ENCODE measurements around the gene STK4. TPM values are rescaled to one million over a fixed set of nuclear protein-coding genes. Genes with fewer than 3 reads are reported as not detected.
"Not testable (repeated sequence)": the region's sequence is repeated elsewhere in the genome, so short reads cannot be mapped to it uniquely, and the experiment has no call there.

The STK4 gene
- total RNA-seq, 2 donors from 2014 or later: 149 to 205 TPM

DNA sequence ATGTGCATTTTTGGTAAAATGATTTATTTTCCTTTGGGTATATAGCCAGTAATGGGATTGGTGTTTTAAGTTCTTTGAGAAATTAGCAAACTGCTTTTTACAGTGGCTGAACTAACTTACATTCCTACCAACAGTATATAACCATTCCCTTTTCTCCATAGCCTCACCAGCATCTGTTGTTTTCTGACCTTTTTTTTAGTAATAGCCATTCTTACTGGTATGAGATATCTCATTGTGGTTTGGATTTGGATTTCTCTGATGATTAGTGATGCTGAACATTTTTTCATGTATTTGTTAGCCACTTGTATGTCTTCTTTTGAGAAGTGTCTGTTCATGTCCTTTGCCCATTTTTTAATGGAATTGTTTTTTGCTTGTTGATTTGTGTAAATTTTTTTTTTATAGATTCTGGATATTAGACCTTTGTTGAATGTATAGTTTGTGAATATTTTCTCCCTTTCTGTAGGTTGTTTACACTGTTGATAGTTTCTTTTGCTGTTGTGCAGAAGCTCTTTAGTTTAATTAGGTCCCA lies 42.3 kb downstream of the STK4 start:
- ATAC-seq: no peak
- DNase-seq (ENCODE audit: low spot score in 2 of 2): no peak
- H3K27ac Mint-ChIP-seq: peak overlapping the region in 1 of 2 donors; percentile 47
- H3K9me3 Mint-ChIP-seq: no peaks in the 10 kb centered on the region
- peaks cover 11 to 35% of the 10 kb centered on the region in 2 donors for H3K36me3 Mint-ChIP-seq

DNA sequence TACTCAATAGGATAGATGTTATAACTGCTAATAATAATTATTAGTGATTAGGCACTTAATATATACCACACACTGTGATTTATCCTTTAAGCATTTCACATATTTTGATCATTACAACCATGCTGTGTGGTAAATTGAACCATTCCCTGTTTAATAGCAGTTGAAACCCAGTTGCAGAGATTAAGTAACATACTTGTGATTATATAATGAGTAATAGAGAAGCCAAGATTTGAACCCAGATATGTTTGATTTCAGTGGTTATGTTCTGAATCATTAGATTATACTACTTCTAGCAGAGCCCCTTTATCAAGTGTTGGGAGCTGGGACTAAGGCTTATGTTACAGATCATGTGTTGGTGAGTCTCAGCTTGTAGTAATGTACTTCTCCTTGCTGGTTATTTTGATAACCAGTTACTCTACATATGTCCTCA lies 44.1 kb downstream of the STK4 start:
- Mint-ChIP-seq H3K36me3 (peaks cover 11 to 25% of the 10 kb centered on the region in 2 donors), H3K27ac (no peak overlapping the region), H3K9me3 (no peaks in the 10 kb centered on the region)
- DNase-seq (ENCODE audit: low spot score in 2 of 2) (no peak), ATAC-seq (peak; percentile 18 to 44)

DNA sequence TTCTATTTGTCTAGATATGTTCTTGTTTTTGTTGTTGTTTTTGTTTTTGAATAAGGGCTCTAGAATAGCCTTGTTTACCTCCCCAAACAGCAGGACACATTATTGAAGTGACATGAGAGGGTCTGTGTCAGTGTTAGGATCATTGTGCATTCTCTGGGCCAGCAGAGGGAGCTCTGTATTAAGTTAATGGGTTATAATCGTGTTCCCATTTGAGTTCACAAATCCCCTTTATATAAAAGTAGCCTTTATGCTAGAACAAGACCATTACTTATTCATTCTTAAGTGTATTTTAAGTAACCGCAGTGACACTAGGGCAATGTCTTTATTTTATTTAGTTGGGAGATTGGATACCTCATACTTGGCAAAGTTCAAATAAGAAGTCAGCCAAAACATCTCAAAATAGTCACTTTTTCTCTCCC lies 44.8 kb downstream of the STK4 start:
- Mint-ChIP-seq H3K9me3 (no peaks in the 10 kb centered on the region), H3K36me3 (peaks cover 16 to 28% of the 10 kb centered on the region in 2 donors), H3K27ac (no peak overlapping the region)
- peak in 1 of 2 donors; percentile 50 for DNase-seq (ENCODE audit: low spot score in 2 of 2)
- peak; percentile 54 to 69 for ATAC-seq

DNA sequence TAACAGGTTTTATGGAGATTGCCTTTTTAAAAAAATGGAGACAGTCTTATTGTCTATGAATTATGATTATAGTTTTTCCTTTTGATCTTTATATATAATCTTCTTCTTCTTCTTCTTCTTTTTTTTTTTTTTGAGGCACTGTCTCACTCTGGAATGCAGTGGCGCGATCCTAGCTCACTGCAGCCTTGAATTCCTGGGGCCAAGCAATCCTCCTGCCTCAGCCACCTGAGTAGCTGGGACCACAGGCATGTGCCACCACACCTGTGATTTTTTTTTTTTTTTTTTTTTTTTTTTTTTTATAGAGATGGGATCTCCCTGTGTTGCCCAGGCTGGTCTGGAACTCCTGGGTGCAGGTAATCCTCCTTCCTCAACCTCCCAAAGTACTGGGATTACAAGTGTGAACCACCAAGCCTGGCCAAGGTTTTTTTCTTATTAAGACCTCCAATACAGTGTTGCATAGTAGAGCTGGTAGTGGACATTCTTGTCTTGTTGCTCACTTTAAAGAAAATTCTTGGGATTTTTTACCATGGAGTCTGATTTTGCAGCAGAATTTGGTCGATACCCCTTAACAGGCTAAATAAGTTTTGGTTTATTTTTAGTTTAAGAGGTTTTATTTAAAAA lies 46.5 kb downstream of the STK4 start:
- no peak overlapping the region for H3K27ac Mint-ChIP-seq
- peaks cover 5 to 21% of the 10 kb centered on the region in 2 donors for H3K36me3 Mint-ChIP-seq
- H3K9me3 Mint-ChIP-seq: no peaks in the 10 kb centered on the region
- DNase-seq (ENCODE audit: low spot score in 2 of 2): no peak
- no peak for ATAC-seq

DNA sequence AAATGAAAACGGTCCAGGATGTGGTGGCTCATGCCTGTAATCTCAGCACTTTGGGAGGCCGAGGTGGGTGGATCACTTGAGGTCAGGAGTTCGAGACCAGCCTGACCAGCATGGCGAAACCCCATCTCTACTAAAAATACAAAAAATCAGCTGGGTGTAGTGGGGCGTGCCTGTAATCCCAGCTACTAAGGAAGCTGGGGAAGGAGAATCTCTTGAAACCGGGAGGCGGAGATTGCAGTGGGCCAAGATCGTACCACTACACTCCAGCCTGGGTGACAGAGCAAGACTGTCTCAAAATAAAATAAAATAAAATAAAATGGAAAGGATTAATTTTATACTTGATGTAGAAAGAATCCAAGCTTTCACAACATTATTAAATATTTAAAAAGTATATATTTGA lies 47.8 kb downstream of the STK4 start:
- not testable (repeated sequence) for DNase-seq (ENCODE audit: low spot score in 2 of 2); ATAC-seq; H3K27ac Mint-ChIP-seq; H3K9me3 Mint-ChIP-seq
- peaks cover 5 to 25% of the 10 kb centered on the region in 2 donors for H3K36me3 Mint-ChIP-seq

DNA sequence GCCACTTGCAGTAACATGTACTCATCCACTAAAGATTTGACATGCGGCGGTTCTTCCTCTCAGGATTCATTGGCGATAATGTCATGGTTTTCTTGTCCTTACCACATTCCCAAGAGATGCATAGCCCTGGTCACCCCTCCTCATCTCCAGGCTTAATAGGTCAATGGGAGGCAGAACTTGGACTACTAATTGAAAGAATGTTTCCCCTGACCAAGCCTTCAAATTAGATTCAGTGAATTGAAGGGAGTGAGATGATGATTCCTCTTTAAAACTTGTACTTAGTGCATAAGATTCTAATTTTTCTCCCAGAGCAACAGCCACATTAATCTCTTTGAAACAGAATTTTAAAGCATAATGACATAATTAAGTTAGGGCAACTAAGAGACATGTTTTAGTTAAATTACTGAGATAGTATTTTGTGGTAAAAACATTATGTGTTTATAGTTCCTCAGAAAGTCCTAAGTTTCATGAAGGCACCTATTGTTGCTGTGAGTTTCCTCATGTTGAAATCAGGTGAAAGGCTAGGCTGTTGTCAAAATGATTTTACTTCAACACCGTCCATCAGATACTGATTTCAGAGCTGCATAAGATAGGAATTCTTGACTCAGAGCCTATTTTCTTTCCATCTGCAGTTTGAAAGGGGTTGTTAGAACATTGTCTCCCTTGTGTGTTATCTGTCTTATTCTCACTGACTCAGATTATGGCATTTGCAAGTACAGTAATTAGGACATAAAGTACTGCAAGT lies 48.5 kb downstream of the STK4 start:
- H3K36me3 Mint-ChIP-seq: peaks cover 5 to 25% of the 10 kb centered on the region in 2 donors
- ATAC-seq (peak; percentile 32 to 33), DNase-seq (ENCODE audit: low spot score in 2 of 2) (no peak)
- peak overlapping the region; percentile 27 to 75 for H3K27ac Mint-ChIP-seq
- no peaks in the 10 kb centered on the region for H3K9me3 Mint-ChIP-seq

DNA sequence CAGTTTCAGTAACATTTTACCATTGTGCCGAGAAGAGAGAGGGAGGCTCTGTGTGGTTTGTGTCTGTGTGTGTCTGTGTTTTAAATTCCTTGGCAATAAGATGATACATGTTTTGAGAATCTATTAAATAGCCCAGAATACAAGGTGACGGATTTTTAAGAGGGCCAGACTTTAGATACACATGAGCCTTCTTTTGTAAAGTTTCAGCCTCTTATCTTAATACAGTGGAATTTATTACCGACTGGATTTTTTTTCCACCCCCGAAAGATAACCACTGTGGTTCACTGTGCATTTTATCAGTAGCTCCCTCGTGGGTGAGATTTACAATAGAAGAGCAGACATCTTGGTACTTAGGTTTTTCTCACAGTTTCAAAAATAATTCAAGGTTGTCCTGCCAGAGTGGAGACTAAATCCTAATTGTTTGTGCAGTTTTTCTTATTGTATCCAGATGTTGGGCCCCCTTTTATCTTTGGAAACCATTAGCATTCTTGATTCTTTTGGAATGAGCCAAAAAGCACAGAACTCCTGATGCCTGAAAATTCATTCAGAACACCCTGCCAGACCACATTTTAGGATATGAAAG lies 49.9 kb downstream of the STK4 start:
- Mint-ChIP-seq H3K27ac (peak overlapping the region; percentile 27 to 52), H3K9me3 (no peaks in the 10 kb centered on the region), H3K36me3 (peaks cover 10 to 30% of the 10 kb centered on the region in 2 donors)
- no peak for ATAC-seq
- DNase-seq (ENCODE audit: low spot score in 2 of 2): no peak

DNA sequence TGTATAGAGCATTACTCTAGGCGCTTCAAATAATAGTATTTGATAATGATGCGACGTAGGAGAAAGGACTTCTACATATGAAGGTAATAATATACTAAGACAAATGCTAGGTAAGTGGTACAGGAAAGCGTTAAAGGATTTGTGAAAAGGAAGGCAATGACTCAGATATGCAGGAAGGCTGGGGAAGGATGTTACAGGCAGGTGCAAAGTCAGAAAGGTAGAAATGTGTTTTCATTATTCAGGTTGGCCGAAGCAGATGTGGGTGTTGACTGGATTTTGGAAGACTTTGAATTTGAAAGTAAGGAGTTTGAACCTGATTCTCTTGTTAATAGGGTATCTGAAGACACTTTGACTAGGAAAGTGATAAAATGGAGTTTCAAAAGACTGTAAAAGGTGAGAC lies 51.0 kb downstream of the STK4 start:
- DNase-seq (ENCODE audit: low spot score in 2 of 2) (no peak), ATAC-seq (no peak)
- H3K36me3 Mint-ChIP-seq: peaks cover 10 to 36% of the 10 kb centered on the region in 2 donors
- no peaks in the 10 kb centered on the region for H3K9me3 Mint-ChIP-seq
- H3K27ac Mint-ChIP-seq: peak overlapping the region; percentile 30 to 38

DNA sequence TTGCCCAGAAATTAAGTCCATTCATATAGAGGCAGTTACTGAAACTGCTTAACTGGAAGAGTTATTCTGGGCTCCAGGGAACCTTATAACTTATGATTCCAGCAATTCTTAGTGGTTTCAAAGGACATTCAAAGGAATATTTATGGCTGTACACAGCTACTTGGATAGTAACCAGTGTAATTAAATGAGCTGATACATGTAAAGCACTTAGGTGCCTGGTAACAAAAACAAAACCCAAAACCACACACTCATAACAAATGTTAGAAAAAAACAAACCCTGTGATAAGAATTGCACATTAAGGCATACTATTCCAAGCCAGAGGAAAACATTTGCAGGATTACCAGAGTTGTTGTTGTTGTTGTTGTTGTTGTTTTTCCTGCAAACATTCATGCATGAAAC lies 51.5 kb downstream of the STK4 start:
- Mint-ChIP-seq H3K27ac (no peak overlapping the region), H3K36me3 (peaks cover 10 to 36% of the 10 kb centered on the region in 2 donors), H3K9me3 (no peaks in the 10 kb centered on the region)
- ATAC-seq (no peak), DNase-seq (ENCODE audit: low spot score in 2 of 2) (no peak)

DNA sequence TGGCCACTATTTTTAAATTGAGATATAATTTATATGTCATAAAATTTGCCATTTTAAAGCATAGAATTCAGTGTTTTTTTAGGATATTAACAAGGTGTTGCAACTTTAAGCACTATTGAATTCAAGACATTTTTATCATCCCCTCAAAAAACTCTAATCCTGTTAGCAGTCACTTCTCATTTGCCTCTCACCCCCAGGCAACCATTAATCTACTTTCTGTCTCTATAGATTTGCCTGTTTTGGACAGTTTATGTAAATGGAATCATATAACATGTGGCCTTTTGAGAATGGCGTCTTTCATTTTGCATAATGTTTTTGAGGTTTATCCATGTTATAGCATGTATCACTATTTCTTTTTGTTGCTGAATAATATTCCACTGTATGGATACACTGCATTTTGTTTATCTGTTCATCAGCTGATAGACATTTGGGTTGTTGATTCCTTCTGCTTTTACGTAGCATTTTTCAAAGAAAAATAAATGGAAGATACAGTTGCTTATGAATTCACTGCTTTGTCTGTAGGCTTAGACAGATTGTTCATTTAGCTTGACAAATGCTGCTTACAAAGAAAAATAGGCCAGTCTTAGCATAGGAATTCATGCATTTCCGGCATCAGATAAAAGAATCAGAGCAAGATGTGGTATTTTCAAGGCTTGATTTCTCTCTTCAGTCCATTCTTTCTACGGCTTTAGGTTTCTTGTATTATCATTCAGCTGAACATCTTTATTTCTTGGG lies 52.9 kb downstream of the STK4 start:
- no peak overlapping the region for H3K27ac Mint-ChIP-seq
- peaks cover 10 to 36% of the 10 kb centered on the region in 2 donors for H3K36me3 Mint-ChIP-seq
- DNase-seq (ENCODE audit: low spot score in 2 of 2): no peak
- H3K9me3 Mint-ChIP-seq: no peaks in the 10 kb centered on the region
- no peak for ATAC-seq

DNA sequence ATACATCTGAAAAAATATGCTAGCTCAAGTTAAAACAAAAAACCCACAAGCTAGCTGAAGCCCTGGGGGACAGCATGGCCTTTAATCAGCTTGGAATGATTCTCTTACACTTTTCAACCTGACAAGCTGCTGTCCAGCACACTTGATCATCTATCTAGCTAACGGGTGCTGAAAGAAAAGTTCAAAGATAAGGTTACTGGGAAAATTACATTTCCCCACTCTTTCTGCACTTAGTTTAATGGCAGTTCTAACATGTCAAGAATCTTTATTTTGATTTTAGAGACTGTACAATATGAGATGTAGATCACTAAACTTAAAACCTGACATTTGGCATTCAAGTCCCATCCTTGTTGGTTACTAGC lies 53.4 kb downstream of the STK4 start:
- Mint-ChIP-seq H3K36me3 (peaks cover 10 to 37% of the 10 kb centered on the region in 2 donors), H3K27ac (no peak overlapping the region), H3K9me3 (no peaks in the 10 kb centered on the region)
- no peak for ATAC-seq
- no peak for DNase-seq (ENCODE audit: low spot score in 2 of 2)

DNA sequence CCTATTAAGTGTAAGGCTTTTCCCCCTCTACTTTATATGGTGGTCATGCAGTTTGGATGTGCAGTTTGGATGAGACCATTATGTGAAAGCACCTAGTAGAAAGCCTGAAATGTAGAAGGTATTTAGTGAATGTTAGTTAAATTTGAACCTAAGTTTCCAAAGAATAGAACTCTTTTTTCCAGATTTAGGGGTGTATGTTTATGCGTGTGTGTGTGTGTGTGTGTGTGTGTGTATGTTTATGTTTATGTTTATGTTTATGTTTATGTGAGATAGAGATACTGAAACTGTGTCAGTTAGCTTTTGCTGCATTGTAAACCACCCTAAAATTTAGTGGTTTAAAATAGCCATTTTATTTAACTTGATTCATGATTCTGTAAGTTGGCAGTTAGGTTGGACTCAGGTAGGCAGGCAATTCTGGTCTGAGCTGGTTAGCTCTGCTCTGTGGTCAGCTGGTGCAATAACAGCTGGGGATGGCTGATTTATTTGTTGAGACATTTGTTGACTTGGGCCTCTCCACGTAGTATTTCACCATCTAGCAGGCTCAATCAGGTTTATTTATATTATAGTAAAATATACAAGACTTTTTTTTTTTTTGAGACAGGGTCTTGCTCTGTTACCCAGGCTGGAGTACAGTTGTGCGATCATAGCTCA lies 54.0 kb downstream of the STK4 start:
- no peak overlapping the region for H3K27ac Mint-ChIP-seq
- H3K9me3 Mint-ChIP-seq: no peaks in the 10 kb centered on the region
- no peak for DNase-seq (ENCODE audit: low spot score in 2 of 2)
- peaks cover 10 to 40% of the 10 kb centered on the region in 2 donors for H3K36me3 Mint-ChIP-seq
- no peak for ATAC-seq

DNA sequence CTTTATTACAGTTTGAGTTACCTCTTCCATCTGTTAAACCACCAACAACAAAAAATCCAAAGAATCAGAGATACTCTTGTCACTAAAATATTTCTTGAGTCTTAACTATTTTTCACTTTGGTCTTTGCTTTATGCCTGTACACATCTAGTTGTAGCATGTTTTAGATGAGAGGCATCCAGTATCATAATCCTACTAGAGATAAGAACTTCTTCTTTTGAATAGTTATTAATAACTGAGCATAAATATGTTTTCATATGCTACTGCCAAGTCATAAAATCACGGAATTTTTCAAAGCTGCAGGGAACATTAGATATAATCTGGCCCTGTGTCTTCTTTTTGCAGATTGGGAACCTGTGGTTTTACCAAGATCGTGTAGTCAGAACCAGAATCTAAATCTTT lies 55.3 kb downstream of the STK4 start:
- H3K9me3 Mint-ChIP-seq: no peaks in the 10 kb centered on the region
- DNase-seq (ENCODE audit: low spot score in 2 of 2) (no peak), ATAC-seq (no peak)
- peaks cover 12 to 42% of the 10 kb centered on the region in 2 donors for H3K36me3 Mint-ChIP-seq
- H3K27ac Mint-ChIP-seq: peak overlapping the region in 1 of 2 donors; percentile 34

DNA sequence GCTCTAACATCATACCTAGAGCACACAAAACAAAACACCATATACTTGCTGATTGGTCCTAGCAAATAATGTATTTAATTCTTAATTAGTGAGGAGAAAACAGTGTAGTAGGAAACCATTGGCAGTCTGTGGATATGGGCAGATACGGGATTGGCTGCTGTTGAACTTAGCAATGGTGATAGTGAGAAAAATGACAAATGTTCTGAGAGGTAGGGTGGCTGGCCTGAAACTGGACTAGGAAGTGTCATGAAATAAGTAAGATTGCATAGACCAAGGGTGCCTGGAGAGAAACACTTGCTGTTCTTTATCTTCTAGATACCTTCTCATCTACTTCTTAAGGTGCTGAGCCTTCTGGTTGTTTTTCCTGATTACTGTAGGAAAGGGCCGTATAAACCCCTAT lies 56.8 kb downstream of the STK4 start:
- peak; percentile 51 to 71 for ATAC-seq
- not testable (repeated sequence) for H3K27ac Mint-ChIP-seq; DNase-seq (ENCODE audit: low spot score in 2 of 2); H3K9me3 Mint-ChIP-seq
- H3K36me3 Mint-ChIP-seq: peaks cover 12 to 42% of the 10 kb centered on the region in 2 donors

DNA sequence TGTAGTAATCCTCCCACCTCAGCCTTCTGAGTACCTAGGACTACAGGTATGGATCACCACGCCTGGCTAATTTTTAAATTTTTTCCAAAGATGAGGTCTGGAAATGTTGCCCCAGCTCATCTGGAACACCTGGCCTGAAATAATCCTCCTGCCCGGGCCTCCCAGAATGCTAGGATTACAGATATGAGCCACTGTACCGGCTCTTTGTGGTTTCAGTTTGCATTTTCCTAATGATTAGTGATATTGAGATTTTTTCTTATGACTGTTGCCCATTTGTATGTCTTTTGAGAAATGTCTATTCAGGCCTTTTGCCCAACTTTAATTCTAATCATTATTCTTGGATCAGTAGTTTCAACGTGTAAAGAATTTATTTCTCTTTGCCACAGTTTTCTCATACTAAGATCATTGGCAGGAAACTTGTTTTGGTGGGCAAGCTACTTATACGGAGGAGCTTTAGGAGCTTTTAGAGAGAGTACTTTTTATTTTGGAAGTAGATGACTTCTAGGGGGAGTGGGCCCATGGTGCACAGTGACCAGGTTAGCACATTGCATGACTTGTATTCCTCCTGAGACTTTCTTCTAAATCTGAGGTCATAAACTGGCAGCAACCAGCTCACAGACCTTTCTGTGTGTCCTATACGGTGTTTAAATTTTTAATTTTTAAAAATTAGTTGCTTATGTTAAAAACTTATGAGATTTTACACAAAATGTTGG lies 62.3 kb downstream of the STK4 start:
- H3K27ac Mint-ChIP-seq: peak overlapping the region; percentile 74 to 95
- H3K36me3 Mint-ChIP-seq: peaks cover 15 to 63% of the 10 kb centered on the region in 2 donors
- peak in 1 of 2 donors; percentile 71 for ATAC-seq
- H3K9me3 Mint-ChIP-seq: no peaks in the 10 kb centered on the region
- DNase-seq (ENCODE audit: low spot score in 2 of 2): peak in 1 of 2 donors; percentile 16

DNA sequence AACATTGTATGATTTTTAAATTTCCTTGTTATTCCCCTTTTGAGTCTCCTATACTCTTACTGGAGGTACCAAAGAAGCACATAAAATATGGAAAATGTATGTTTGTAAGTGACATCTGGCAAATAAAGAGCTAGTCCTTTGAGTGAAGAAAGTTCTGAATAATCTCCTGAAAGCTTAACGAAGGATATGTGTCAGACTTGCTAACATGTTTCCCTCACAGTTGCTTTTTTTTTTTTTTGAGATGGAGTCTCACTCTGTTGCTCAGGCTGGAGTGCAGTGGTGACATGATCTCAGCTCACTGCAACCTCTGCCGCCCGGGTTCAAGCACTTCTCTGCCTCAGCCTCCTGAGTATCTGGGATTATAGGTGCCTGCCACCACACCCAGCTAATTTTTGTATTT lies 63.6 kb downstream of the STK4 start:
- DNase-seq (ENCODE audit: low spot score in 2 of 2) (no peak), ATAC-seq (peak in 1 of 2 donors; percentile 52)
- Mint-ChIP-seq H3K27ac (peak overlapping the region in 1 of 2 donors; percentile 65), H3K9me3 (no peaks in the 10 kb centered on the region), H3K36me3 (peaks cover 15 to 60% of the 10 kb centered on the region in 2 donors)
